ENCODE data around the gene NFS1. TPM values are rescaled to one million over a fixed set of nuclear protein-coding genes. Genes with fewer than 3 reads are reported as not detected.

NFS1 gene
- total and polyA plus RNA-seq, 2 of the 8 experiments (the other 6 are each of a cell fraction or from before 2014, with no cell fraction given), result 26.1 to 38.8 TPM

DNA sequence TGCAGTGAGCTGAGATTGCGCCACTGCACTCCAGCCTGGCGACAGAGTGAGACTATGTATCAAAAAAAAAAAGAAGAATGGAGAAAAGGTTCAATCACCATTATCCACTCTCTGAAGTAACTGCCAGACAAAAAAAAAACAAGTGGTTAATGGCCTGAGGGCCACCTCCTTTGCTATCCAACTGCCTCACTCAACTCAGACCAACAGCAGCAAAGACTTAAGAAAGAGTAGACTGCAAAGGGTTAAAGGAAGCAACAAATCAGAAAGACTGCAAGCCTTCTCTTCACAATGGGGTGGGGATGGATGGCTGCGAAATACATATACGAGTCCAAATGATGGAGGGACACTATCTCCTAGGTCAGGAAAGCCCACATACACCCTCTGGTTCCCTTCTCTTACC is 3.2 kb downstream of the NFS1 start (continued):
- TF ChIP-seq, protein P1, sequence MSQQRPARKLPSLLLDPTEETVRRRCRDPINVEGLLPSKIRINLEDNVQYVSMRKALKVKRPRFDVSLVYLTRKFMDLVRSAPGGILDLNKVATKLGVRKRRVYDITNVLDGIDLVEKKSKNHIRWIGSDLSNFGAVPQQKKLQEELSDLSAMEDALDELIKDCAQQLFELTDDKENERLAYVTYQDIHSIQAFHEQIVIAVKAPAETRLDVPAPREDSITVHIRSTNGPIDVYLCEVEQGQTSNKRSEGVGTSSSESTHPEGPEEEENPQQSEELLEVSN (IDR thresholded peaks at IDR 0.05), result no peak
- TF ChIP-seq CEBPB (IDR thresholded peaks at IDR 0.05; ENCODE audit: low read depth, low read length), result no peak
- TF ChIP-seq, protein P2, sequence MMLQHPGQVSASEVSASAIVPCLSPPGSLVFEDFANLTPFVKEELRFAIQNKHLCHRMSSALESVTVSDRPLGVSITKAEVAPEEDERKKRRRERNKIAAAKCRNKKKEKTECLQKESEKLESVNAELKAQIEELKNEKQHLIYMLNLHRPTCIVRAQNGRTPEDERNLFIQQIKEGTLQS (IDR thresholded peaks at IDR 0.05; ENCODE audit: insufficient read depth, low read depth, low read length), result no peak
